ENCODE measurements around the gene SULT1C3. TPM values are rescaled to one million over a fixed set of nuclear protein-coding genes. Genes with fewer than 3 reads are reported as not detected.

The SULT1C3 gene
- total and polyA plus RNA-seq, 8 donors: 0.73 to 2.1 TPM; not detected in 6

GRCh38 chr2:108222261-108222660 lies 17.5 kb upstream of the SULT1C3 start:
- no peak overlapping the region for H3K27ac ChIP-seq
- no peaks in the 10 kb centered on the region for H3K4me1 ChIP-seq
- H3K27me3 ChIP-seq: no peaks in the 10 kb centered on the region
- intact Hi-C loops (cut with DNase I; ENCODE audit: low total_unique reads): no loop called here
- no peak overlapping the region for H3K4me3 ChIP-seq
- WGBS, 5 donors: 83 to 93% (median 91%) methylated on average over 3 of the region's 3 CpGs
- peaks cover 0 to 4% (median 0%) of the 10 kb centered on the region in 4 donors for H3K36me3 ChIP-seq
- TF ChIP-seq POLR2A (IDR thresholded peaks at IDR 0.05) (no peak), EP300 (IDR thresholded peaks at IDR 0.05) (no peak), POLR2AphosphoS5 (IDR thresholded peaks at IDR 0.05) (no peak)
- TF ChIP-seq, protein P1, sequence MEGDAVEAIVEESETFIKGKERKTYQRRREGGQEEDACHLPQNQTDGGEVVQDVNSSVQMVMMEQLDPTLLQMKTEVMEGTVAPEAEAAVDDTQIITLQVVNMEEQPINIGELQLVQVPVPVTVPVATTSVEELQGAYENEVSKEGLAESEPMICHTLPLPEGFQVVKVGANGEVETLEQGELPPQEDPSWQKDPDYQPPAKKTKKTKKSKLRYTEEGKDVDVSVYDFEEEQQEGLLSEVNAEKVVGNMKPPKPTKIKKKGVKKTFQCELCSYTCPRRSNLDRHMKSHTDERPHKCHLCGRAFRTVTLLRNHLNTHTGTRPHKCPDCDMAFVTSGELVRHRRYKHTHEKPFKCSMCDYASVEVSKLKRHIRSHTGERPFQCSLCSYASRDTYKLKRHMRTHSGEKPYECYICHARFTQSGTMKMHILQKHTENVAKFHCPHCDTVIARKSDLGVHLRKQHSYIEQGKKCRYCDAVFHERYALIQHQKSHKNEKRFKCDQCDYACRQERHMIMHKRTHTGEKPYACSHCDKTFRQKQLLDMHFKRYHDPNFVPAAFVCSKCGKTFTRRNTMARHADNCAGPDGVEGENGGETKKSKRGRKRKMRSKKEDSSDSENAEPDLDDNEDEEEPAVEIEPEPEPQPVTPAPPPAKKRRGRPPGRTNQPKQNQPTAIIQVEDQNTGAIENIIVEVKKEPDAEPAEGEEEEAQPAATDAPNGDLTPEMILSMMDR (IDR thresholded peaks at IDR 0.05): no peak
- peaks cover 10 to 22% (median 14%) of the 10 kb centered on the region in 4 donors for H3K9me3 ChIP-seq
- no peak for DNase-seq

GRCh38 chr2:108223573-108223972 lies 16.2 kb upstream of the SULT1C3 start:
- H3K27ac ChIP-seq: no peak overlapping the region
- H3K27me3 ChIP-seq: no peaks in the 10 kb centered on the region
- intact Hi-C loops (cut with DNase I; ENCODE audit: low total_unique reads): no loop called here
- no peak overlapping the region for H3K4me3 ChIP-seq
- H3K36me3 ChIP-seq: peaks cover 0 to 4% (median 0%) of the 10 kb centered on the region in 4 donors
- no peaks in the 10 kb centered on the region for H3K4me1 ChIP-seq
- TF ChIP-seq, protein P1 (IDR thresholded peaks at IDR 0.05): no peak
- TF ChIP-seq EP300 (IDR thresholded peaks at IDR 0.05) (no peak), POLR2A (IDR thresholded peaks at IDR 0.05) (no peak), POLR2AphosphoS5 (IDR thresholded peaks at IDR 0.05) (no peak)
- DNase-seq: no peak
- 81 to 91% (median 87%) methylated on average over 4 of the region's 4 CpGs for WGBS, 5 donors
- H3K9me3 ChIP-seq: peaks cover 10 to 22% (median 14%) of the 10 kb centered on the region in 4 donors

DNA sequence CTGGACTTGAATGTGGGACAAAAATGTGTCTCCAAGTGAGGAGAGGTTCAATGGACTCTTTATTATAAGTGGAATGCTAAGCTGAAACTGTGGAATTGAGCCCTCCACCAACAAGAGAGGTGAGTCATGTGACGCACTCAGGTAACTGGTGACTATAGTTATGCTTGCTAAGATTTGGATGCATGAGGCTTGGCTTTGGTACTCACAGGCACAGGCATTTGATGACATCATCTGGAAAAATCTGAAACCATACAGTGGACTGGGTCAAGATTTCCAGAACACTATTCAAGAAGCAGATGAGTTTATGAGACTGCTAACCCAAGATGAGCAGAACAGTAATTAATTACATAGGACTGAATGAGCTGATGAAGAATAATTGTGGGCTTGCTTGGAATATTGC lies 15.7 kb upstream of the SULT1C3 start:
- no peaks in the 10 kb centered on the region for H3K4me1 ChIP-seq
- H3K36me3 ChIP-seq: peaks cover 0 to 4% (median 0%) of the 10 kb centered on the region in 4 donors
- no peak overlapping the region for H3K4me3 ChIP-seq
- H3K27me3 ChIP-seq: no peaks in the 10 kb centered on the region
- TF ChIP-seq POLR2AphosphoS5 (IDR thresholded peaks at IDR 0.05) (no peak), EP300 (IDR thresholded peaks at IDR 0.05) (no peak), POLR2A (IDR thresholded peaks at IDR 0.05) (no peak)
- TF ChIP-seq, protein P1 (IDR thresholded peaks at IDR 0.05): no peak
- WGBS, 5 donors: 91 to 97% (median 95%) methylated on average over 1 of the region's 1 CpG
- no peak for DNase-seq
- intact Hi-C loops (cut with DNase I; ENCODE audit: low total_unique reads): no loop called here
- no peak overlapping the region for H3K27ac ChIP-seq
- peaks cover 10 to 22% (median 14%) of the 10 kb centered on the region in 4 donors for H3K9me3 ChIP-seq

- no peak for DNase-seq
- no peak overlapping the region for H3K27ac ChIP-seq
- intact Hi-C loops (cut with DNase I; ENCODE audit: low total_unique reads): no loop called here
- TF ChIP-seq, protein P1 (IDR thresholded peaks at IDR 0.05): no peak
- no peak for TF ChIP-seq POLR2A (IDR thresholded peaks at IDR 0.05)
- no peak for TF ChIP-seq POLR2AphosphoS5 (IDR thresholded peaks at IDR 0.05)
- TF ChIP-seq EP300 (IDR thresholded peaks at IDR 0.05): no peak
- peaks cover 0 to 4% (median 0%) of the 10 kb centered on the region in 4 donors for H3K36me3 ChIP-seq
- H3K4me3 ChIP-seq: no peak overlapping the region
- H3K4me1 ChIP-seq: no peaks in the 10 kb centered on the region
- 63 to 83% (median 71%) methylated on average over 2 of the region's 2 CpGs for WGBS, 5 donors
- no peaks in the 10 kb centered on the region for H3K27me3 ChIP-seq
- peaks cover 10 to 30% (median 17%) of the 10 kb centered on the region in 4 donors for H3K9me3 ChIP-seq
Observed at GRCh38 chr2:108226564-108226963, 13.2 kb upstream of the SULT1C3 start.

All from stomach (tissue), 9 donors.